KMS-11 (cell line): ENCODE results near the gene CORO1C.

ENCODE experiments used
- H2AFZ ChIP-seq: fragments of 200-600 bp; sonication (generic); 2 replicates; pipeline ENCODE4 v1.6.1; 2016; ENCODE audit warnings: antibody characterized with exemption, mixed run types, low read depth
- H3K27ac ChIP-seq: fragments of 200-600 bp; sonication (generic); 2 replicates; pipeline ENCODE4 v1.6.1; 2016; ENCODE audit warnings: mild to moderate bottlenecking, mixed run types
- H3K27me3 ChIP-seq: fragments of 200-600 bp; sonication (generic); 2 replicates; pipeline ENCODE4 v1.6.1; 2017; ENCODE audit warnings: mild to moderate bottlenecking, low read depth, mixed run types, moderate library complexity; ENCODE audit not compliant: insufficient read depth
- H3K36me3 ChIP-seq: fragments of 200-600 bp; sonication (generic); 2 replicates; pipeline ENCODE4 v1.6.1; 2017; ENCODE audit warnings: mild to moderate bottlenecking, mixed run types; ENCODE audit not compliant: insufficient read depth
- H3K4me1 ChIP-seq: fragments of 200-600 bp; sonication (generic); 2 replicates; pipeline ENCODE4 v1.6.1; 2016; ENCODE audit warnings: mild to moderate bottlenecking, low read depth, mixed run types; ENCODE audit not compliant: poor library complexity, severe bottlenecking
- H3K4me2 ChIP-seq: fragments of 200-600 bp; sonication (generic); 2 replicates; pipeline ENCODE4 v1.7.0; 2016; ENCODE audit warnings: mild to moderate bottlenecking, mixed run types
- H3K4me3 ChIP-seq: fragments of 200-600 bp; sonication (generic); IDR thresholded peaks from 2 replicates; pipeline ENCODE4 v1.6.1; 2017; ENCODE audit warnings: low read depth, low read length, mixed read lengths; ENCODE audit not compliant: insufficient read depth
- H3K79me2 ChIP-seq: fragments of 200-600 bp; sonication (generic); 2 replicates; pipeline ENCODE4 v1.6.1; 2016; ENCODE audit warnings: low read depth, mixed run types; ENCODE audit not compliant: insufficient read depth
- H3K9ac ChIP-seq: fragments of 200-600 bp; sonication (generic); 2 replicates; pipeline ENCODE4 v1.6.1; 2016; ENCODE audit warnings: mild to moderate bottlenecking, mixed run types
- H4K20me1 ChIP-seq: fragments of 200-600 bp; sonication (generic); 2 replicates; pipeline ENCODE4 v1.6.1; 2016; ENCODE audit warnings: mild to moderate bottlenecking, mixed run types; ENCODE audit not compliant: insufficient read depth
- CTCF ChIP-seq: fragments of 200-600 bp; sonication (generic); conservative IDR thresholded peaks from 2 replicates; pipeline ENCODE4 v1.6.1; 2017; ENCODE audit warnings: low read depth, mild to moderate bottlenecking, antibody characterized with exemption, low read length, moderate library complexity, mixed read lengths

Gene CORO1C

GRCh38 chr12:108677381-108677780, 53.9 kb downstream of the CORO1C start:
- TF ChIP-seq CTCF: no peak
- peak overlapping the region; percentile 22 for H3K4me2 ChIP-seq
- no peaks in the 10 kb centered on the region for H3K27me3 ChIP-seq
- no peak overlapping the region for H3K4me3 ChIP-seq
- no peaks in the 10 kb centered on the region; the same call in 1 of the 2 replicates for H3K36me3 ChIP-seq
- no peak overlapping the region for H2AFZ ChIP-seq
- peaks cover 51% of the 10 kb centered on the region; the same call in 1 of the 2 replicates for H3K79me2 ChIP-seq
- H3K9ac ChIP-seq: no peak overlapping the region
- no peak overlapping the region for H3K27ac ChIP-seq
- H4K20me1 ChIP-seq: no peaks in the 10 kb centered on the region
- H3K4me1 ChIP-seq: peaks cover 65% of the 10 kb centered on the region

DNA sequence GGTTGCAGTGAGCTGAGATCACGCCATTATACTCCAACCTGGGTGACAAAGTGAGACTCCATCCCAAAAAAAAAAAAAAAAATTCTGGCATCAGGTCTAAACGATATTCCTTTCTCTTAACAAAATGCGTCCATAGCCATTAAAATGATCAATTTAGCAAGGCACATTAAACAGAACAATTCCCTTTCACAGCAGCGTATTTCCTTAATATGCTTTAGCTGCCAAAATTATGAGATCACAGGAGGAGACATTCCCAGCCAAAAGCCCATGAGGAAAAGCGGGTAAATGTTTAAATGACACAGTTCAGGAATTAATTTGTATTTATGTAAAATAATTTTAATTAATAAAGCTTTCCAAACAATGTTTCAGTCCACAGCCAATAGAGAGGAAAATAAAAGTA, 54.6 kb downstream of the CORO1C start:
- no peak overlapping the region for H2AFZ ChIP-seq
- H3K9ac ChIP-seq: no peak overlapping the region
- no peak overlapping the region for H3K27ac ChIP-seq
- H3K27me3 ChIP-seq: no peaks in the 10 kb centered on the region
- no peak for TF ChIP-seq CTCF
- no peaks in the 10 kb centered on the region; the same call in 1 of the 2 replicates for H3K36me3 ChIP-seq
- H3K79me2 ChIP-seq: peaks cover 44% of the 10 kb centered on the region; the same call in 1 of the 2 replicates
- H3K4me1 ChIP-seq: peaks cover 64% of the 10 kb centered on the region
- no peak overlapping the region for H3K4me2 ChIP-seq
- no peak overlapping the region for H3K4me3 ChIP-seq
- no peaks in the 10 kb centered on the region for H4K20me1 ChIP-seq

DNA sequence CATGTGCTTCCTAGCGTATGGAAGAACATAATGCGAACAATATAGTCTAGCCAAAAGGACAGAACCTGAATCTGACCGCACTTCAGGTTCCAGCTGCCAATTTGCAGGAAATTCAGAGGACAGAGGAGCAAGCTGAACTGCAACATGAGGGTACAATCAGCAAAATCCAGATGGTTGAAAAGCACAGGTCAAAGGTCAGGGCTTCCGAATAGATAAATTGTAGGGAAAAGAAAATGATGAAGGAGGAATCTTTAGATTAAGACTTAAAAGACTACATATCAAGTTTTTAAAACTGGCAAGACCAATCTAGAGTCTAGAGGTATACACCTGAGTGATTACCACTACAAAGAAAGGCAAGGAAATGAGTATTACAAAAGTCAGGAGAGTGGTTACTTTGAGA, 55.5 kb downstream of the CORO1C start:
- Histone ChIP-seq H2AFZ (no peak overlapping the region), H3K27me3 (no peaks in the 10 kb centered on the region), H4K20me1 (no peaks in the 10 kb centered on the region), H3K36me3 (no peaks in the 10 kb centered on the region; the same call in 1 of the 2 replicates), H3K9ac (no peak overlapping the region), H3K27ac (no peak overlapping the region), H3K79me2 (peaks cover 35% of the 10 kb centered on the region; the same call in 1 of the 2 replicates), H3K4me3 (no peak overlapping the region), H3K4me1 (peaks cover 64% of the 10 kb centered on the region), H3K4me2 (no peak overlapping the region)
- no peak for TF ChIP-seq CTCF

DNA sequence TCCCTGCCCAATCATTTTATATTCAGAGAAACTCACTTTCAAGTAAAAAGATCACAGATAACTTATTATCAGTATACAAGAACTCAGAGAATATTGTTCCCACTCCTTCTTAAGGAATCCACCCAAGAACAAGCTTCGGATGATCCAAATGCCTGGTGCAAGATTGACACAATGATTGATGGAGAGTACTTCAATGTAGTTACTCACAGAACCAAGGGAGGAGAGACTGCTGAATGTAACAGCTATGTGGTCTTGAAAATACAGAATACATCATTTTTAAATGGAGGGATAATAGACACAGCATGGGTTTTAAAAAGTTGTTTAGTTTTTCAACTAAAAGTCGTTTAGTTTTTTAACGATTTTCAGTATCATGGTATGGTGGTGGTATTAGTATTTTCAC, 59.3 kb downstream of the CORO1C start:
- no peak for TF ChIP-seq CTCF
- Histone ChIP-seq H3K79me2 (peaks cover 21% of the 10 kb centered on the region), H3K9ac (no peak overlapping the region)

More for the DNA sequence above, 59.3 kb downstream of the CORO1C start:
- Histone ChIP-seq H3K36me3 (no peaks in the 10 kb centered on the region; the same call in 1 of the 2 replicates), H3K4me2 (no peak overlapping the region; the same call in 1 of the 2 replicates), H3K27me3 (no peaks in the 10 kb centered on the region), H3K27ac (no peak overlapping the region), H3K4me1 (peaks cover 55% of the 10 kb centered on the region), H3K4me3 (no peak overlapping the region), H2AFZ (no peak overlapping the region), H4K20me1 (no peaks in the 10 kb centered on the region)
